Hypothalamus (tissue), 51 donors: ENCODE data around the gene PAK1.

ENCODE experiments used
- DNase-seq, 51 donors: peaks; one replicate each; lab custom pipeline; 2025; lab: John Stamatoyannopoulos, UW

PAK1 gene

DNA sequence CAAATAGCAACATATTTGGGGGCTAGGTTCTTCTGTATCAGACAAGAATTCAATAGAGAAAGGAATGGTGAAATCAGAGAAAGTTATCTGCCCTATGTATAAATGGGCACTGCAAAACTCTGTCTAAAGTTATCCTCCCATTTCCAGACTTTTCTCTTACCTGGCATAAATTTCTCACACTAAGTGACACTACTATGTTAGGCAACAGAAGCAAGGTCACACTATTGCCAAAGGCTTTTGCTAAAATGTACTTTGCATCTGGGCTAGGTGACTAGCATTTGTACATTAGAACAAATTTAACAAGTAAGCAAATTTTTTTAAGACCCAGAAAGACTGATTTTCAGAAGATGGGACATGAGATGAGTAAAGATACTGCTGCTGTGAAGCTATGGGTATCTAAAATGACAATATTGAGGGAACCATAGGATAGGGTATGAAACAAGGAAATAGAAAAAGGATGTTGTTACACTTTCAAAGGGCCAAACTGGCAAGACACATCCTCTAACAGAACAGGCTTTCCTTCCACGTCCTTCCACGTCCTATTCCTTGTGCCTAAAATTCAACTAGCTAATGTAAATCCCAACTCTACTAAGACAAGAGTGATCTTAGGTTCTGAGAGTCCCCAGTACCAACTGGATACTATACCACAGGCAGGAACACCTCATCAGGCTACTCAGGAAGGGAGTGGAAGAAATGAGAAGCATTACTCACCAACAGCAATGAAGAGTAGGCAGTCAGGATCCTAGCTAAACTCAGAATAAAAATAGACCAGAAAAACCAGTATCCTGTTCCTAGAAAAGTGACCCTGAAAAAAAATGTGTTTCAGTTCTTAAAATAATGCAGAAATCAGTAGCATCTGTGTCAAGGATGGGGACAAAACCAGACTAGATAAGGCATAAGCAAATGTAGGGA is 195.0 kb downstream of the PAK1 start:
- no peak for DNase-seq

DNA sequence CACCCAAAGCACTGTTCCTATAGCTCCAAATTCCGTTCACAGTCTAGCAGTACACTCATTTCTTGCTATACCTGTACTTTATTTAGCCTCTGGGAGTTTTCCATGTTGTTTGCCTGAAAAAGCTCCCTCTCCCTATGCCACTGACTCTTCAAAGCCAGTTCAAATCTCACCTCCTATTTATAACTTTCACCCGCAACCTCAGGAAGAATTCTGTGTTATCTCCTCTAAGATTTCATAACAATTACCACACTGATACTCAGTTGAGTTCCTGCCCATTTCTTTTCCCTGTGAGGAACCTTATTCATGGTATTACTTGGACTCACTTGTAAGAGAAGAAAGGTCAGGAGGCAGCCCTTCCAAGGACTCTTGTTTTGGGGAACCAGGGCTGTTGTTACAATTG is 197.6 kb downstream of the PAK1 start:
- DNase-seq: no peak
